ENCODE results near the gene FLNC. TPM values are rescaled to one million over a fixed set of nuclear protein-coding genes. Genes with fewer than 3 reads are reported as not detected.

The FLNC gene
- total RNA-seq, 1 donor from 2014 or later, result 11.7 TPM

- intact Hi-C loops (cut with DNase I), result no loop called here
- H3K9me3 ChIP-seq, result no peaks in the 10 kb centered on the region
- no peak for TF ChIP-seq CTCF (IDR thresholded peaks at IDR 0.05)
- no peak overlapping the region for H3K27ac ChIP-seq
- DNase-seq (no peak), ATAC-seq (no peak)
- H3K4me1 ChIP-seq, result no peaks in the 10 kb centered on the region
- H3K36me3 ChIP-seq, result no peaks in the 10 kb centered on the region
- no peak overlapping the region for H3K4me3 ChIP-seq
- no peaks in the 10 kb centered on the region for H3K27me3 ChIP-seq (ENCODE audit: low read depth)
These were observed 11.5 kb upstream of the FLNC start for GRCh38 chr7:128818694-128819093.

GRCh38 chr7:128821724-128822123 is 8.5 kb upstream of the FLNC start:
- Histone ChIP-seq H3K9me3 (no peaks in the 10 kb centered on the region), H3K36me3 (no peaks in the 10 kb centered on the region), H3K27me3 (ENCODE audit: low read depth) (peaks cover under 1% of the 10 kb centered on the region), H3K4me3 (no peak overlapping the region), H3K27ac (no peak overlapping the region), H3K4me1 (no peaks in the 10 kb centered on the region)
- TF ChIP-seq CTCF (IDR thresholded peaks at IDR 0.05), result no peak
- DNase-seq (no peak), ATAC-seq (no peak)
- intact Hi-C loops (cut with DNase I), result no loop called here

GRCh38 chr7:128826512-128826911 is 3.7 kb upstream of the FLNC start:
- no peak for ATAC-seq
- peaks cover 40% of the 10 kb centered on the region for H3K27me3 ChIP-seq (ENCODE audit: low read depth)
- H3K4me3 ChIP-seq, result no peak overlapping the region
- H3K36me3 ChIP-seq, result no peaks in the 10 kb centered on the region
- no peaks in the 10 kb centered on the region for H3K9me3 ChIP-seq
- intact Hi-C loops (cut with DNase I), result no loop called here
- no peak for TF ChIP-seq CTCF (IDR thresholded peaks at IDR 0.05)
- peaks cover 21% of the 10 kb centered on the region for H3K4me1 ChIP-seq
- DNase-seq, result no peak
- no peak overlapping the region for H3K27ac ChIP-seq

- DNase-seq (no peak), ATAC-seq (no peak)
- Histone ChIP-seq H3K27ac (no peak overlapping the region), H3K4me1 (peaks cover 25% of the 10 kb centered on the region), H3K4me3 (no peak overlapping the region), H3K27me3 (ENCODE audit: low read depth) (peaks cover 44% of the 10 kb centered on the region), H3K36me3 (no peaks in the 10 kb centered on the region), H3K9me3 (no peaks in the 10 kb centered on the region)
- intact Hi-C loops (cut with DNase I), result no loop called here
- no peak for TF ChIP-seq CTCF (IDR thresholded peaks at IDR 0.05)
These were observed 3.3 kb upstream of the FLNC start for GRCh38 chr7:128826916-128827247.

GRCh38 chr7:128827248-128827958 is 2.8 kb upstream of the FLNC start:
- intact Hi-C loops (cut with DNase I), result no loop called here
- no peak for TF ChIP-seq CTCF (IDR thresholded peaks at IDR 0.05)
- H3K9me3 ChIP-seq, result no peaks in the 10 kb centered on the region
- no peak overlapping the region for H3K4me3 ChIP-seq
- H3K36me3 ChIP-seq, result no peaks in the 10 kb centered on the region
- H3K27ac ChIP-seq, result no peak overlapping the region
- ATAC-seq (no peak), DNase-seq (no peak)
- peaks cover 30% of the 10 kb centered on the region for H3K4me1 ChIP-seq
- H3K27me3 ChIP-seq (ENCODE audit: low read depth), result peaks cover 49% of the 10 kb centered on the region

Data from lower lobe of right lung (tissue), 2 donors.